22Rv1 (cell line): ENCODE measurements around the gene NDUFS1.

Source experiments
- ZFX ChIP-seq: fragments of 450-650 bp; IDR thresholded peaks from 2 replicates; pipeline ENCODE4 v1.6.1; 2017; ENCODE audit warnings: antibody characterized with exemption, borderline replicate concordance
- TF ChIP-seq, protein P1 (sequence below): fragments of 450-650 bp; IDR thresholded peaks from 2 replicates; pipeline ENCODE4 v1.5.1; 2017; ENCODE audit warnings: mild to moderate bottlenecking

DNA sequence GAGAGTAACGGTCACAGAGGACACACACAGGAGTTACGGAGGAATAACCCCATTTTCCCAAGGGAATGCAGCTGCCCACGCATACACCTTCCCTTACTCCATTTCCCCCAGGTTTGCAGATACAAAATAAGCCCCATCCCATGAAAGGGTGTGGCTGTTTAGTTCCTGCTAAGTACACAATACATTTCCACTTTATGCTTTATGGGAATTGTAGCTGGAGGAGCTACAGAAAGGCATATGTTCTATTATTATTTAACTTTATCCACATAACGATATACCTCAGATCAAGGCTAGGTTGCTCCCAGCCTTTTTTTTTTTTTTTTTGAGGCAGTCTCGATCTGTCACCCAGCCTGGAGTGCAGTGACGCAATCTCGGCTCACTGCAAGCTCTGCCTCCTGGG is 50.5 kb downstream of the NDUFS1 start:
- TF ChIP-seq, protein P1, sequence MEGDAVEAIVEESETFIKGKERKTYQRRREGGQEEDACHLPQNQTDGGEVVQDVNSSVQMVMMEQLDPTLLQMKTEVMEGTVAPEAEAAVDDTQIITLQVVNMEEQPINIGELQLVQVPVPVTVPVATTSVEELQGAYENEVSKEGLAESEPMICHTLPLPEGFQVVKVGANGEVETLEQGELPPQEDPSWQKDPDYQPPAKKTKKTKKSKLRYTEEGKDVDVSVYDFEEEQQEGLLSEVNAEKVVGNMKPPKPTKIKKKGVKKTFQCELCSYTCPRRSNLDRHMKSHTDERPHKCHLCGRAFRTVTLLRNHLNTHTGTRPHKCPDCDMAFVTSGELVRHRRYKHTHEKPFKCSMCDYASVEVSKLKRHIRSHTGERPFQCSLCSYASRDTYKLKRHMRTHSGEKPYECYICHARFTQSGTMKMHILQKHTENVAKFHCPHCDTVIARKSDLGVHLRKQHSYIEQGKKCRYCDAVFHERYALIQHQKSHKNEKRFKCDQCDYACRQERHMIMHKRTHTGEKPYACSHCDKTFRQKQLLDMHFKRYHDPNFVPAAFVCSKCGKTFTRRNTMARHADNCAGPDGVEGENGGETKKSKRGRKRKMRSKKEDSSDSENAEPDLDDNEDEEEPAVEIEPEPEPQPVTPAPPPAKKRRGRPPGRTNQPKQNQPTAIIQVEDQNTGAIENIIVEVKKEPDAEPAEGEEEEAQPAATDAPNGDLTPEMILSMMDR, result no peak
- no peak for TF ChIP-seq ZFX
